Measurements from ENCODE around the gene JMJD7.
A peak's percentile ranks its signal among the peaks of the same experiment; 100 is the strongest.

JMJD7 gene

DNA sequence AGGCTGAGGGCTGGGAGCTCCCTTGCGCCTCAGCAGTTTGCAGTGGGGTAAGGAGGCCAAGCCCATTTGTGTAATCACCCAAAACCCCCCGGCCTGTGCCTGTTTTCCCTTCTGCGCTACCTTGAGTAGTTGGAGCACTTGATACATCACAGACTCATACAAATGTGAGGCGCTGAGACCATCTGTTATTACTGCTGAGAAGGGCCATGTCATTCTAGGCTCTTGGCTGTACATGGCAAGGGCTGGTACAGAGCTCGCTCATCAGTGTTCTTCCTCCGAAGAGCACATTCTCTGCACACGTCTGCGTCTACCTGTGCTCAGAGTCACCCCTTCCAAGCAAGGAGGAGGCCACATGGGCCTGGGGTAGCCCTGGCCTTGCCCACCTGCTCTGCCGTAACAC is 20.1 kb downstream of the JMJD7 start:
- in situ Hi-C loops (cut with HindIII; ENCODE audit: low pct_unique_long_range_greater_than_20kb, low sequenced_read_pairs): no loop called here
- no peak for DNase-seq (ENCODE audit: low read depth in 1 of 2, low spot score in 1 of 2)
- TF ChIP-seq JUND (IDR thresholded peaks at IDR 0.05; ENCODE audit: low read depth): no peak

DNA sequence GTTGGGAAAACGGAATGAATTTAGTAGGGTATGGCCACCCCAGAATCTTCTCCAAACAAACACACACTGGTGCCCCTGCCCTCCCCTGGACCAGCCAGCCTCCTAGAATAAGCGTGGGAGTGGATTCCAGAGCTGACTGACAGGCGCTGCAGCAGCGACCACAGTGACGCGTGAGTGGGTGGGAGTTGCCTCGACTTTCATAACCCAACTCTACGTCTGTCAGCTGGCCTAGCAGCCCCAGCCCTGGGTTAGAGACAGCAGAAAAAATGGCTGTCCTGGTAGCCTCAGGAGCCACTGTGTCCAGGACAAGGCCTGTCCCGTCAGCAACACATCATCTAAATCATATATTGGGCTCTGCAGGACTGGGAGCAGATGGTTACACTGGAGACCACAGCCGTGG is 20.7 kb downstream of the JMJD7 start:
- no peak for DNase-seq (ENCODE audit: low read depth in 1 of 2, low spot score in 1 of 2)
- no peak for TF ChIP-seq JUND (IDR thresholded peaks at IDR 0.05; ENCODE audit: low read depth)
- in situ Hi-C loops (cut with HindIII; ENCODE audit: low pct_unique_long_range_greater_than_20kb, low sequenced_read_pairs): no loop called here

DNA sequence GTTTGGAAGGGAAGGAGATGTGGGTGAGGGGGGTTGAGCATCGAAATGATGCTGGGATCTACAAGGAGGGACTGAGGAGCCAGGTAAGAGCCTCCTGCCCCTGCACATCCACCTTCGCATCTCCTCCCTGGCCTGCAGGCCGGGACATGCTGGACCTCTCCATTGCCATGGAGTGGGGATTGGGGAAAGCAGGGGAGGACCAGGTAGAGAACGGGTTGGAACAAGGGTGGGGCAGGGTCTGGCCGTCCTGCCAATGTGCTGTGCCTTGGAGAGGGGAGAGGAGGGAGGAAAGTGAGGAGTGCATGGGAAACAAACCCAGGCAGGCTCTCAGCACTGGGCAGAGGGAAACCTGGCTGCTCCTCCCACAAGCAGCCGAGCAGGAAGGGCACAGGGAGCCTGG is 21.3 kb downstream of the JMJD7 start:
- DNase-seq (ENCODE audit: low read depth in 1 of 2, low spot score in 1 of 2): no peak
- TF ChIP-seq JUND (IDR thresholded peaks at IDR 0.05; ENCODE audit: low read depth): no peak
- in situ Hi-C loops (cut with HindIII; ENCODE audit: low pct_unique_long_range_greater_than_20kb, low sequenced_read_pairs): no loop called here

DNA sequence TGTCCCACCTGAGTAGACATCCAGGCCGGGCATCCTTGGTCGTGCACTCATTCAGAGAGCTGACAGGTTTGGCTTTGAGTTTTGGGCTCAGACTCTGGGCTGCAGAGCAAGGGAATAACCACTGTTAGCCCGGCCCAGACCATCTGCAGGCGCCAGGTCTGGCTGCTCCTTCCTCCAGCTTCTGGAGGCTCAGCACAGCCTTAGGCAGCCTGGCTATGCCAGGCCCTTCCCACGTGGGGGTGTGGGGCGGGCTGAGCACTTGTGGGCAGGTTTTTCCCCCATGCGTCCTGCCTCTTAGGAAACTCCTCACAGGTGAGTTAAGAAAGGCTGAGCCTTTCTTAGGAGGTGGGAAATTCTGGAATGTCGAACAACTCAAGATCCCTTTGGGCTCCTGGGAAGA is 22.0 kb downstream of the JMJD7 start:
- TF ChIP-seq JUND (IDR thresholded peaks at IDR 0.05; ENCODE audit: low read depth): no peak
- in situ Hi-C loops (cut with HindIII; ENCODE audit: low pct_unique_long_range_greater_than_20kb, low sequenced_read_pairs): no loop called here
- DNase-seq (ENCODE audit: low read depth in 1 of 2, low spot score in 1 of 2): peak; percentile 81 to 85

DNA sequence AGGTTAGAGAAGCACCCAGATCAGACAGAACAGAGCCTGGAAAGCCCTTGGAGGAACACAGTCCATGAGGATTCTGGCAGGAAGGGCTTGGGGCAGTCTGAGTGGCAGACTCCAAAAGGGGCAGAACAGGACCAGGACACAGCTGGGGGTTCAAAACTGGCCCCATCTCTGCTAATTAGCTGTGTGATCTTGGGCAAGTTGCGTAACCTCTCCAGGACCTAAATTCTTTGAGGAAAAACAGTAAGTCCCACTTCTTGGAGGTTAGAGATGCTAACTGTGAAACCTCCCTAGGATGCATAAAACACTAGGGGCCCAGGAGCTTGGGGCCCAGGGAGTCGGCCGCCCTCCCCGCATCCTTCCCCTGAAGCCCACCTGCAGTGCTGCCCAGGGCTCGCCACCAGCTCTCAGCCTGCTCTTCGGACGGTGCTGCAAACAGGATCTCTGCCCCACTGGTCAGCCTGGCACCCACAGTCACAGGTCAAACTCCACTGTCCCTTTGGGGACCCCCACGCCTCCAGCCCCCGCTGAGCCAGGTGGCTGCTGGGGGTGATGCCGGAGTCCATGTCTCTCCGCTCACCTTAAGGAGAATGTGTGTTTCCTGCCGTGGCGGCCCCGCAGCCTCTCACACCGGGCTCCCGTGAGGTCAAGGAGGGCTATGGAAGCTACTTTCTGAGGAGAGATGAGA is 22.7 kb downstream of the JMJD7 start:
- no peak for TF ChIP-seq JUND (IDR thresholded peaks at IDR 0.05; ENCODE audit: low read depth)
- DNase-seq (ENCODE audit: low read depth in 1 of 2, low spot score in 1 of 2): no peak
- in situ Hi-C loops (cut with HindIII; ENCODE audit: low pct_unique_long_range_greater_than_20kb, low sequenced_read_pairs): no loop called here

DNA sequence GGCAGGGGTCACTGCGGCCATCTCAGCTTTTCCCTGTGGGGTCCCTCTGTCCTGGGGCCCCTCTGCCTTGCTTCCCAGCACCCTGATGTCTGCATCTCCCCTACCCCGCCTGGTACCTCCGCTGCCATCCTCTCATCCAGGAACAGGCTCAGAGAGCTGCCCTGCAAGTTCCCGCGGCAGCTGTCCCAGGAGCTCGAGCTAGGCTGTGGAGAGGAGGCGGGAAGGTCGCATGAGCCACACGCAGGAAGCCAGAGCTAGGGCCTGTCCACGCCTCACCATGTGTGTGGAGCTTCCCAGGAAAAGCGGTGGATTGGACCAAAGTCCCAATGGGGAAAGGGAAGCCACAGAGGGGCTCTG is 23.3 kb downstream of the JMJD7 start:
- no peak for DNase-seq (ENCODE audit: low read depth in 1 of 2, low spot score in 1 of 2)
- no peak for TF ChIP-seq JUND (IDR thresholded peaks at IDR 0.05; ENCODE audit: low read depth)
- in situ Hi-C loops (cut with HindIII; ENCODE audit: low pct_unique_long_range_greater_than_20kb, low sequenced_read_pairs): no loop called here

DNA sequence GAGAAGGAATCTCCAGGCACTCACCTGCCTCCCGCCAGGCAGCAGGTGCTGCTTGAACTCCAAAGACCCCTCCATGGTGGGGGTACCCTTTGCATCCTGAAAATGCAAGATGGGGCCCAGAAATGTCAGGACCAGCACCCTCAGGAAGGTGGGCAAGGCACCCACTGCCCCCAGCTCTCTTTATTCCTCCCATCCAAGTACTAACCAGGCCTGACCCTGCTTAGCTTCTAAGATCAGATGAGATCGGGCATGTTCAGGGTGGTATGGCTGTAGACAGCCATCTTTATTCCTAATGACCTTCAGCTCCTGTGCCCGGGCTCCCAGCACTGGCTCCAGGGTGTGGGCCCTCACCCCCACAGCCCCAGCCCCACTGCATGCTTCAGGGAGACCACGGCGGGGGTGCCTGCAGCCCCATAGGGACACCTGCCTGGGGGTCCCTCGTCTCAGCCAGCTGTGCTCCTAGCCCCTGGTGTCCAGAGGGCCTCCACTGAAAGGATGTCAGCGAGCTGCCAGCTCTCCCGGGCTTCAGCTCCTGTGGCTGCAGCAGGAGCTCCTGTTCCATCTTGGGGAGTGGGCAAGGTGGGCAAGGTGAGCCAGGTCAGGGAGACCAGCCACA is 24.0 kb downstream of the JMJD7 start:
- in situ Hi-C loops (cut with HindIII; ENCODE audit: low pct_unique_long_range_greater_than_20kb, low sequenced_read_pairs): no loop called here
- TF ChIP-seq JUND (IDR thresholded peaks at IDR 0.05; ENCODE audit: low read depth): no peak
- no peak for DNase-seq (ENCODE audit: low read depth in 1 of 2, low spot score in 1 of 2)

DNA sequence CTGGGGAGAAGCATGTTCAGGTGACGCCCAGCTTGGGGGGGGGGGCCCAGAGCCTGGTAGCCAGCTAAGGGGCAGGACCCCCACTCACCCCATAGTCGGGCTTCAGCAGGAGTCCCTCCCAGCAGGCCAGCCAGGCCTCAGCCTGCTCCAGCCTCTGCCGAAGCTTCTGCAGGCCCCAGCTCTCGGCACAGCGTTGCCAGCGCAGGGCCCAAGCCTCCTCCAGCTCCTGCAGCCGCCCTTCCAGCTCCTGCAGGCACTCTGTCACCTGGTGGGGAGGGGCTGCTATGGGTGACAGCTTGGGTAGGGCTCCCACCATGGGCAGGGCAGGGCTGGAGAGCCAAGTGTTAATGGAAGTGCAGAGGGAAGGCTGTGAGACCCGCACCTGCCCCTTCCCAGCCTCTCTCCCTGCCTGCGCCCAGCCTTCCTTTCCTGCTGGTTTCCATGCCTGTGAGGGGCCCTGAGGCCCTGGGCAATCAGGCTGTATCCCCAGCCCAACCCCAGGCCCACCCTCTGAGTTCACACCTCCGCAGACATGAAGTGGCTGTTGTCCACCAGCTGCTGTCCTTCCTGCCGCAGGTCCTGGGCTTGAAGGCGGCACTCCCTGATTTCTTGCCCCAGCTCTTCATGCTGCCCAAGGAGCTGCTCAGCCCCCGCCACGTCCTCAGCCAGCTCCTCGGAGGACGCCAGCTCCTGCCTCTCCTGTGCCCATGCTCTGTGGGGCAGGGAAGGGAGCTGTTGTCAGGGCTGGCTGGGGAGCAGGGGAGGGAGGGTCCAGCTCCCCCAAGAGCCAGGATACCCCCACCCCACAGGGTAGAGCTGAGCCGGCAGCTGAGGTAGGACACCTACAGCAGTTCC is 25.1 kb downstream of the JMJD7 start:
- TF ChIP-seq JUND (IDR thresholded peaks at IDR 0.05; ENCODE audit: low read depth): no peak
- in situ Hi-C loops (cut with HindIII; ENCODE audit: low pct_unique_long_range_greater_than_20kb, low sequenced_read_pairs): no loop called here
- no peak for DNase-seq (ENCODE audit: low read depth in 1 of 2, low spot score in 1 of 2)

DNA sequence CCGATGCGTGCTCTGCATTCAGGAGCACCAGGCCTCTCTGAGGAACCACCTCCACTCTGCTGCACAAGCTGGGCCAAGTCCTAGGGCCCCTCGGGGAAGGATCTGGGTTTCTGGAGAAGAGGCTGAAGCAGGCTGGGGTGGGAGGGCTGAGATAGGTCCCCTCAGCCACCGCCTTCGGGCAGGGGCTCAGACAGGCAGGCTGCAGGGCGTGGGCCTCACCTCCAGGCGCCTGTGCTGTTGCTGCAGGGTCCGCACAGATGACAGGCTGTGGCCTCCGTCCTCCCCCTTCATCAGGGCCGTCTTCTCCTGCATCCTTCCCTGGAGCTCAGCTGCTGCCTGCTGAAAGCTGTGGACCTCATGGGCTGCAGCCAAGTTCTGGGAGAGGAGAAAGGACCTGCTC is 25.9 kb downstream of the JMJD7 start:
- no peak for DNase-seq (ENCODE audit: low read depth in 1 of 2, low spot score in 1 of 2)
- TF ChIP-seq JUND (IDR thresholded peaks at IDR 0.05; ENCODE audit: low read depth): no peak
- in situ Hi-C loops (cut with HindIII; ENCODE audit: low pct_unique_long_range_greater_than_20kb, low sequenced_read_pairs): no loop called here

DNA sequence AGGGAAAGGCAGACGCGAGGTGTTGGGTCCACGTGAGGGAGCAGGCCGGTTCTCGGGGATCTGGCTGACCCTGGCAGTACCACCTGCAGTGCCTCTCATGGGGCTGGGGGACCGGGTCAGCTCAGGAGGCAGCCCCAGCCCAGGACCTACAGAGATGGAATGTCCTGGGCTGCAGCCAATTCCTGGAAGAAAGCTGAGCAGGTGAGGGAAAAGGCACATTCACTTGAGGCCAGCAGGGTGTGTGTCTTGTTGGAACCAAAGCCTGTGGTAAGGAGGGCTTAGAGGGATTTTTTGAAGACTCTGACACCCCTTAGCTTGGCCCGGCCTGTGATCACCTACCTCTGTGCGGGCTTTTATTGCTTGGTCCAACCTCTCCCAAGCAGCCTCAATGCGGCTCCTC is 26.6 kb downstream of the JMJD7 start:
- TF ChIP-seq JUND (IDR thresholded peaks at IDR 0.05; ENCODE audit: low read depth): no peak
- peak in 1 of 2 experiments; percentile 53 for DNase-seq (ENCODE audit: low read depth in 1 of 2, low spot score in 1 of 2)
- in situ Hi-C loops (cut with HindIII; ENCODE audit: low pct_unique_long_range_greater_than_20kb, low sequenced_read_pairs): no loop called here

DNA sequence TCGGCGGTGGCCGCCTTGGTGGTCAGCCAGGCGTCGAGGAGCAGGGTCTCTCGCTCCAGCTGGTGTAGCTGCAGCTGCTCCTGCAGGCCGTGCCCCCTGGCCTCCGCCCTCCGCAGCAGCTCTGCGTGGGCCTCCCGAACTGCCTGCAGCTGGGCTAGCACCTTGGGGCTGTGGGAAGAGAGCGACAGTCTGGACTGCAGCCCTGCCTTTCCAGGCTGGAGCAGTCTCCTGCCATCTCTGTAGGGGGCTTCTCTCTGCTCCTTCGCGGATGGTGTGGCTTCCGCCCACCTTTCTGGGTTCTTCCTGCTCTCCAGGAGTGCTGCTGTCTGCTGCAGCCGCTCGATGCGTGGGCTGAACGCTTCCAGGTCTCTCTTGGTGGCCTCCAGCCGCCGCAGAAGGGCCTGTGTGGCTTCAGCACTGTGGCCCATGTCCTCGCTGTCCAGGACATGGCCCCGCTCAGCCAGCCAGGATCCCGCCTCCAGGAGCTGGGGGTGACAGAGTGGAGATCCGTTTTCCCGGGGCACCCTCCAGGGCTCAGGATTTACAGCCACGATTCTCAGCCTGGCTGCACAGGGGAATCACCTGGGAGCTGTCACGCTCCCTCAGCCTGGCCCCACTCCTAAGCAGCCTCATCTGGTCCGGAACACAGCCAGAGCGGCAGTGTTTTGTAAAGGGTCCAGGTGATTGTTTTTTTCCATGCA is 27.5 kb downstream of the JMJD7 start:
- no peak for DNase-seq (ENCODE audit: low read depth in 1 of 2, low spot score in 1 of 2)
- TF ChIP-seq JUND (IDR thresholded peaks at IDR 0.05; ENCODE audit: low read depth): no peak
- in situ Hi-C loops (cut with HindIII; ENCODE audit: low pct_unique_long_range_greater_than_20kb, low sequenced_read_pairs): no loop called here

DNA sequence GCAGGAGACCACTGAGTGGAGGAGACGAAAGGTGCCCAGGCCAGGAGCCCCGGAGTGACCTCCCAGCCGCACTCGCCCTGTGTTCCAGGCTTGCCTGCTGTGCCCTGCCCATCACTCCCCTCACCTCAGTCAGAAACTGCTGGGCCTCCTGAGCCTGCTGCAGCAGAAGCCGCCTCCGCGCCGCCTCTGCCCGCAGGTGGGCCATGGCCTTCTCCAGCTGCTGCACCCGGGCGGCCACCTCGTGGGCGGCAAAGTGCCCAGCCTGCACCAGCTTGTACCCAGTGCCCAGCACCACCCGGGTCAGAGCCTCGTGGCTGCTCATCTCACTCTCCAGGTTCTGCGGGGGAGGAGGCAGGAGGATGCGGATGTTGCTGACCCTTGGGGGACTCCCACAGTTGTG is 28.4 kb downstream of the JMJD7 start:
- DNase-seq (ENCODE audit: low read depth in 1 of 2, low spot score in 1 of 2): no peak
- in situ Hi-C loops (cut with HindIII; ENCODE audit: low pct_unique_long_range_greater_than_20kb, low sequenced_read_pairs): no loop called here
- no peak for TF ChIP-seq JUND (IDR thresholded peaks at IDR 0.05; ENCODE audit: low read depth)

DNA sequence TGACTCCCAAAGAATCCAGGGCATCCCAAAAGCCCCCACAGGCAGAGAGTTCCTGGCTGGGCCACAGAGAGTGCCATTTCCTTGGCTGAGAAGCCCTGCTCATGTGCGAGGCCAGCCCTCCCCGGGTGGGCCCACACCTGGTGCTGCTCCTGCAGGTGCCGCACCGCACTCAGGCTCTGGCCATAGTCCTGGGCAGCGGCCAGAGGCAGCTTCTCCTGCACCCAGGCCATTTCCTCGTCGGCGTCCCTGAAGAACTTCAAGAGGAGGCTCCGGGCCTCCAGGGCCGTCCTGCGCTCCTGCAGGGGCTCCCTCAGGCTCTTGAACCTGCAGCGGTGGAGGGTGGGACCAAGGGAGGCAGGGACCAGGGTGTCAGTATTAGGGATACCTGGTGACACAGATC is 28.8 kb downstream of the JMJD7 start:
- in situ Hi-C loops (cut with HindIII; ENCODE audit: low pct_unique_long_range_greater_than_20kb, low sequenced_read_pairs): no loop called here
- DNase-seq (ENCODE audit: low read depth in 1 of 2, low spot score in 1 of 2): no peak
- TF ChIP-seq JUND (IDR thresholded peaks at IDR 0.05; ENCODE audit: low read depth): no peak

Data from T47D (cell line).